GM19035 (cell line): Measurements from ENCODE around the gene TRAF4.
"Not testable (repeated sequence)": the region's sequence is repeated elsewhere in the genome, so short reads cannot be mapped to it uniquely, and the experiment has no call there.

Experiments used
- ATAC-seq: cut with Tn5 transposase; IDR thresholded peaks from one replicate; pipeline ENCODE4 v1.9.1; 2021; ENCODE audit not compliant: unreplicated experiment

Gene TRAF4

GRCh38 chr17:28726627-28727491 is 17.0 kb upstream of the TRAF4 start:
- peak; percentile 47 for ATAC-seq

- ATAC-seq: peak; percentile 42
Measured at GRCh38 chr17:28728364-28729200, 15.2 kb upstream of the TRAF4 start, which contains the start of gene NEK8. TSS of gene NEK8 (plus strand) at chr17:28728788. CDS start at chr17:28728814, 26 bp downstream.

GRCh38 chr17:28729950-28730330 is 13.9 kb upstream of the TRAF4 start:
- ATAC-seq: no peak

GRCh38 chr17:28733346-28733745 is 10.5 kb upstream of the TRAF4 start:
- ATAC-seq: no peak

GRCh38 chr17:28734712-28735241 is 9.0 kb upstream of the TRAF4 start:
- ATAC-seq: no peak

GRCh38 chr17:28735242-28735722 is 8.5 kb upstream of the TRAF4 start:
- ATAC-seq: no peak

GRCh38 chr17:28735913-28736769 is 7.7 kb upstream of the TRAF4 start:
- not testable (repeated sequence) for ATAC-seq

GRCh38 chr17:28737316-28737715 is 6.5 kb upstream of the TRAF4 start:
- ATAC-seq: no peak

GRCh38 chr17:28737770-28738679 is 5.8 kb upstream of the TRAF4 start:
- ATAC-seq: peak; percentile 66

GRCh38 chr17:28738680-28739384 is 5.0 kb upstream of the TRAF4 start:
- ATAC-seq: no peak

- ATAC-seq: no peak
Measured at GRCh38 chr17:28740406-28741357, 3.1 kb upstream of the TRAF4 start.

- no peak for ATAC-seq
Measured at GRCh38 chr17:28741358-28742349, 2.2 kb upstream of the TRAF4 start.

GRCh38 chr17:28744104-28744971 is 527 bp downstream of the TRAF4 start:
- ATAC-seq: peak; percentile 33

GRCh38 chr17:28744972-28745785 is 1.4 kb downstream of the TRAF4 start:
- ATAC-seq: no peak
